ENCODE results near the gene NR4A1.

Gene NR4A1

DNA sequence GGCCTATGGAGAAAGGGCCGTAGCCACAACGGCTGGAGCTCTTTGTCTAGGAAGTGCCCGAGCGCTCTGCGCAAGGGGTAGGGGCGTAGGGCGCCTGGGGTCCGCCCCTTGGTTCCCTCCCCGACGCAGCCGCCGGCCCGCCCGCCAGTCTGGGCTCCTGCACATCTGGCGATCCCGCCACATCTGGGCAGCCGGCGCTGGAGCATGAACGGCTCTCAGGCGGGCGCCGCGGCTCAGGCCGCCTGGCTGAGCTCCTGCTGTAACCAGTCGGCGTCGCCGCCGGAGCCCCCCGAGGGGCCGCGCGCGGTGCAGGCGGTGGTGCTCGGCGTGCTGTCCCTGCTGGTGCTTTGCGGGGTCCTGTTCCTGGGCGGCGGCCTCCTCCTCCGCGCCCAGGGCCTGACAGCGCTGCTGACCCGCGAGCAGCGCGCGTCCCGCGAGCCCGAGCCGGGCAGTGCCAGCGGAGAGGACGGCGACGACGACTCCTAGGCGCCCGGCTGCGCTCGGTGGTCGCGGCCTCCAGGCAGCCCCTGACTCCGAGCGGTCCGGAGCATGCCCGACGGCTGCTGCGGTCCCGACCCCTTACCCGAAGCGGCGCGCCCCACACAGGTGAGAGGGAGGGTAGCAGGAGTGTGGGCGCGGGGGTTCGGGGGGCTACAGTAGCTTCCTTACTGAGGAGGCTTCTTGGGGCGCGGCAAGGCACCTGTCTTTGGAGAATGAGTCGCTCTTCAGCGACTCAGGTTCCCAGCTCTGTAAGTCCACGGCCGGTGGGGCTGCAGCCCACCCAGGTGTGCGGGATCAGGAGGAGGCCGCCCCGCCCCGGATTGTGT, 28.5 kb downstream of the NR4A1 start, which contains the start of gene SMIM41:
TSS of gene SMIM41 (plus strand) at position 129 of the 827 bp plus-strand sequence. CDS start at position 205, 76 bp downstream.
- TF ChIP-seq TAF1 (IDR thresholded peaks at IDR 0.05; ENCODE audit: borderline replicate concordance, insufficient read depth, low read length) (no peak), POLR2AphosphoS5 (IDR thresholded peaks at IDR 0.05; ENCODE audit: low read depth, low read length) (no peak), SIN3A (IDR thresholded peaks at IDR 0.05; ENCODE audit: borderline replicate concordance, insufficient read depth, low read length) (no peak), FOXP2 (optimal IDR thresholded peaks at IDR 0.05; ENCODE audit: borderline replicate concordance, extremely low read depth, extremely low read length, insufficient read depth) (no peak)
- TF ChIP-seq, protein P1, sequence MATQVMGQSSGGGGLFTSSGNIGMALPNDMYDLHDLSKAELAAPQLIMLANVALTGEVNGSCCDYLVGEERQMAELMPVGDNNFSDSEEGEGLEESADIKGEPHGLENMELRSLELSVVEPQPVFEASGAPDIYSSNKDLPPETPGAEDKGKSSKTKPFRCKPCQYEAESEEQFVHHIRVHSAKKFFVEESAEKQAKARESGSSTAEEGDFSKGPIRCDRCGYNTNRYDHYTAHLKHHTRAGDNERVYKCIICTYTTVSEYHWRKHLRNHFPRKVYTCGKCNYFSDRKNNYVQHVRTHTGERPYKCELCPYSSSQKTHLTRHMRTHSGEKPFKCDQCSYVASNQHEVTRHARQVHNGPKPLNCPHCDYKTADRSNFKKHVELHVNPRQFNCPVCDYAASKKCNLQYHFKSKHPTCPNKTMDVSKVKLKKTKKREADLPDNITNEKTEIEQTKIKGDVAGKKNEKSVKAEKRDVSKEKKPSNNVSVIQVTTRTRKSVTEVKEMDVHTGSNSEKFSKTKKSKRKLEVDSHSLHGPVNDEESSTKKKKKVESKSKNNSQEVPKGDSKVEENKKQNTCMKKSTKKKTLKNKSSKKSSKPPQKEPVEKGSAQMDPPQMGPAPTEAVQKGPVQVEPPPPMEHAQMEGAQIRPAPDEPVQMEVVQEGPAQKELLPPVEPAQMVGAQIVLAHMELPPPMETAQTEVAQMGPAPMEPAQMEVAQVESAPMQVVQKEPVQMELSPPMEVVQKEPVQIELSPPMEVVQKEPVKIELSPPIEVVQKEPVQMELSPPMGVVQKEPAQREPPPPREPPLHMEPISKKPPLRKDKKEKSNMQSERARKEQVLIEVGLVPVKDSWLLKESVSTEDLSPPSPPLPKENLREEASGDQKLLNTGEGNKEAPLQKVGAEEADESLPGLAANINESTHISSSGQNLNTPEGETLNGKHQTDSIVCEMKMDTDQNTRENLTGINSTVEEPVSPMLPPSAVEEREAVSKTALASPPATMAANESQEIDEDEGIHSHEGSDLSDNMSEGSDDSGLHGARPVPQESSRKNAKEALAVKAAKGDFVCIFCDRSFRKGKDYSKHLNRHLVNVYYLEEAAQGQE (IDR thresholded peaks at IDR 0.05; ENCODE audit: insufficient read depth in 1 of 2, low read depth in 2 of 2, low read length in 2 of 2) = no peak

DNA sequence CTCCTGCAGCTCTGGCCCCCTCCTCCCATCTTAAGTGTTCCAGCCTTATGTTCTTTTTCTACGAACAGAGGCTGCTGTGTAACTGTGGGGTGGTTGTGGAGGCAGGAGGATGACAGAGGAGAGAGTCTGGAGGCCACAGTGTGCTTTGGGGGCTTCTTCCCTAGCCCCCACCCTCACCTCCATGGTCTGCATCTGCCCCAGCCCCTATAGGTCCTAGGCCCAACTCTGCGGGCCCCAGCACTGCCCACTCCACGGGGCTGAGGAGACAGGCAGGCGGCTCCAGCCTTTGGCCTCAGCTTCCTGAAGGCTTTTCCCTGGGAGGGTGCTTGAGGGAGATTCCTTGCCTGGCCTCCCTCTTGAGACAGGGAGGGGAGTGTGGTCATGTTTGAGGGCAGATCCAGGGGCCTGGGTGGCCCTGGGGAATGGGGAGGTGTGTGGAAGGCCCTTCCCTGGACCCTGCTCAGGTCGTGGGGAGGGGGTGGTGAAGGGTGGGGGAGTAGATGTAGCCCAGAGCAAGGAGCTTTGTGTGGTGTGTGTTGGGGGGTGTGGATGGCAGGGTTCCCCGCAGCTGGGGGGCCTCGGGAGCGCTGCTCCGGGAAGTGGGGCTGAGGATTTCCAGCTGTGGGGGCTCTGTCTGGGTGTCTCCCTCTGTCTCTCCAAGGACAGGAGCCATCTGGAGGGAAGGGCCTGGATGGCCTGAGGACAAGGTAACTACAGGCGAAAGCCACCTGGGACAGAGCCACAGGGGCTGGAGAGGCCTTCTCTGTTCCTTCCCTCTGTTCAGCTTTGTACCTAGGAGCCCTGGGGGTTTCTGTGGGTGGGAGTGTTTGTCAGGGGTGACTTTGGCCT, 29.4 kb downstream of the NR4A1 start:
- TF ChIP-seq SIN3A (IDR thresholded peaks at IDR 0.05; ENCODE audit: borderline replicate concordance, insufficient read depth, low read length) (no peak), FOXP2 (optimal IDR thresholded peaks at IDR 0.05; ENCODE audit: borderline replicate concordance, extremely low read depth, extremely low read length, insufficient read depth) (no peak), TAF1 (IDR thresholded peaks at IDR 0.05; ENCODE audit: borderline replicate concordance, insufficient read depth, low read length) (no peak), POLR2AphosphoS5 (IDR thresholded peaks at IDR 0.05; ENCODE audit: low read depth, low read length) (no peak)
- TF ChIP-seq, protein P1 (IDR thresholded peaks at IDR 0.05; ENCODE audit: insufficient read depth in 1 of 2, low read depth in 2 of 2, low read length in 2 of 2) = no peak

DNA sequence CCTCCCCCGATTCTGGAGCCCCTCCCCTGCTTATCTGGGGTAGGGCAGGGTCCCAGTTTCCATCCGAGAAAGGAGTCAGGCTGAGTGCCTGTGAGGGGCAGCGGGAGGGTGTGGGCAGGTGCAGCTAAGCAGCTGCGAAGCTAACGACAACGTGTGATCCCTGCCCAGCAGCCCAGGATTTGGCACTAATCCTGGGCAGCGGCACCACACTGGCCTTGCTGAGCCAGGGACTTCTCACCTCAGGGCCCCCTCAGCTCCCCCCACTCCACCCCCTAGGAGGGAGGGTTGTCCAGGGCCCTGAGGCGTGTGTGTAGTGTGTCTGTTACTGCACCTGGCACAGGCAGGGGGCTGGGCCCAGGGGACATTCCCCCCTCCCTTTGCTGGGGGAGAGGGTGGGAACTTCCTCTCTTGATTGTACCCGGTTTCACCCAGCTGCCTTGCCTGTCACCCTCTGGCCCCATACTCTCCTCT, 30.1 kb downstream of the NR4A1 start:
- TF ChIP-seq POLR2AphosphoS5 (IDR thresholded peaks at IDR 0.05; ENCODE audit: low read depth, low read length) = no peak
- TF ChIP-seq FOXP2 (optimal IDR thresholded peaks at IDR 0.05; ENCODE audit: borderline replicate concordance, extremely low read depth, extremely low read length, insufficient read depth) = no peak
- no peak for TF ChIP-seq SIN3A (IDR thresholded peaks at IDR 0.05; ENCODE audit: borderline replicate concordance, insufficient read depth, low read length)
- no peak for TF ChIP-seq TAF1 (IDR thresholded peaks at IDR 0.05; ENCODE audit: borderline replicate concordance, insufficient read depth, low read length)
- TF ChIP-seq, protein P1 (IDR thresholded peaks at IDR 0.05; ENCODE audit: insufficient read depth in 1 of 2, low read depth in 2 of 2, low read length in 2 of 2) = no peak

- TF ChIP-seq FOXP2 (optimal IDR thresholded peaks at IDR 0.05; ENCODE audit: borderline replicate concordance, extremely low read depth, extremely low read length, insufficient read depth) (peak; percentile 96), POLR2AphosphoS5 (IDR thresholded peaks at IDR 0.05; ENCODE audit: low read depth, low read length) (no peak)
Observed at GRCh38 chr12:52082026-52082668, 30.9 kb downstream of the NR4A1 start.

- TF ChIP-seq FOXP2 (optimal IDR thresholded peaks at IDR 0.05; ENCODE audit: borderline replicate concordance, extremely low read depth, extremely low read length, insufficient read depth) (no peak), SIN3A (IDR thresholded peaks at IDR 0.05; ENCODE audit: borderline replicate concordance, insufficient read depth, low read length) (no peak), TAF1 (IDR thresholded peaks at IDR 0.05; ENCODE audit: borderline replicate concordance, insufficient read depth, low read length) (no peak), POLR2AphosphoS5 (IDR thresholded peaks at IDR 0.05; ENCODE audit: low read depth, low read length) (no peak)
- TF ChIP-seq, protein P1 (IDR thresholded peaks at IDR 0.05; ENCODE audit: insufficient read depth in 1 of 2, low read depth in 2 of 2, low read length in 2 of 2) = no peak
Observed at GRCh38 chr12:52082669-52082987, 31.4 kb downstream of the NR4A1 start.

Data from PFSK-1 (cell line).